GM21786 (cell line): ENCODE measurements around the gene BIN2.
"Not testable (repeated sequence)": the region's sequence is repeated elsewhere in the genome, so short reads cannot be mapped to it uniquely, and the experiment has no call there.

Experiments
- ATAC-seq: cut with Tn5 transposase; IDR thresholded peaks from one replicate; pipeline ENCODE4 v1.9.1; 2021; ENCODE audit not compliant: unreplicated experiment

Gene BIN2

GRCh38 chr12:51318057-51318806 lies 5.7 kb downstream of the BIN2 start:
- not testable (repeated sequence) for ATAC-seq

- ATAC-seq, result no peak
These were observed 12.6 kb downstream of the BIN2 start for GRCh38 chr12:51311389-51311788.

DNA sequence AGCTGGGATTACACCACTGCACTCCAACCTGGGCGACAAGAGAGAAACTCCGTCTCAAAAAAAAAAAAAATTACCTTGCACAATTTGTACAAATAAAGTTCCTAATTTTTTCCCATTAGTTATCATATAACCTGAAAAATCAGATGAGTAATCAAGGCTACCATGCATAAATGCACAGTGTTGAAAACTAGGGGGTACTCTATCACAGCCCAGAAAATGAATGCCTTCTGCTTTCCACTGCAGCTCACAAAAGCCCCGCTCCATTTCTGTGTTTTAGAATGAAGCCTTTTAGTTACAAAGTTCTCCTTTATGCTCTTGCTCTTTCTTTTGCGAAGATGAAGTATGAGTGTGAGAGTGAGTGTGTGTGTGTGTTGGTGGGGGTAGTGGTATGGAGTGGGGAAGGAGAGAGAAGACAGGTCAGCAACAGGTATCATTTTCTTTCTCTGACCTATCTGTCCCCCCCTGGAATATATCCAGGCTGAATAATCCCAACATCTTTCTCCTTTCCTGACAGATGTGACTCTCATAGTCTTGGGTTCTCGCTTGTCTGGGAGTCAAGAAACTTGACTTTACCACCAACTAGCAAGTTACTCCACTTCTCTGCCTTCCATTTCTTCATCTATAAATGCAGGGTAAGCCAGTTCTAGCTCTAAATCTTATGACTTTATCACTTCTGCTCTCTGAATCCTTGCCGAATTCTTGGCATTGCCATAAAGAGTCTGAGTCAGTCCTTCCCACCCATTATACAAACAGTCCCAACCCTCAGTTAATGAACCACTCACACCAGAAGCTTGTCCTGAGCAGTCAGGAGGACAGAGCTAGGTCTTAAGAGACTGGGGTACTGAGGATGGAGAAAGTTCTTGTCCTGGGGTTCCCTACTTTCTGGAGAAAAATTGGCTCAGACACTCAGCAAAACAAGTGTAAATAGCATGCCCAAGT lies 16.1 kb downstream of the BIN2 start:
- no peak for ATAC-seq

GRCh38 chr12:51306507-51306906 lies 17.5 kb downstream of the BIN2 start:
- no peak for ATAC-seq

DNA sequence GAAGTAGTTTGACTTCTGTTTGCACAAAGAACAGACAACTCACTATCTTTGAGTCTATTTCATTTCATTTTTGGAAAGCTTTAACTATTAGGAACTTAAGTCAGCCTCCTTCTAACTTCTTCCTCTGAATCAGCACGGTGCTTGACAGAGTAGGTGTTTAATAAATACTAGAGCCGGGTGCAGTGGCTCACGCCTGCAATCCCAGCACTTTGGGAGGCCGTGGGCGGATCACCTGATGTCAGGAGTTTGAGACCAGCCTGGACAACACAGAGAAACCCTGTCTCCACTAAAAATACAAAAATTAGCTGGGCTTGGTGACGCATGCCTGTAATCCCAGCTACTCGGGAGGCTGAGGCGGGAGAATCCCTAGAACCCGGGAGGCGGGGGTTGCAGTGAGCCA lies 23.2 kb downstream of the BIN2 start:
- not testable (repeated sequence) for ATAC-seq

DNA sequence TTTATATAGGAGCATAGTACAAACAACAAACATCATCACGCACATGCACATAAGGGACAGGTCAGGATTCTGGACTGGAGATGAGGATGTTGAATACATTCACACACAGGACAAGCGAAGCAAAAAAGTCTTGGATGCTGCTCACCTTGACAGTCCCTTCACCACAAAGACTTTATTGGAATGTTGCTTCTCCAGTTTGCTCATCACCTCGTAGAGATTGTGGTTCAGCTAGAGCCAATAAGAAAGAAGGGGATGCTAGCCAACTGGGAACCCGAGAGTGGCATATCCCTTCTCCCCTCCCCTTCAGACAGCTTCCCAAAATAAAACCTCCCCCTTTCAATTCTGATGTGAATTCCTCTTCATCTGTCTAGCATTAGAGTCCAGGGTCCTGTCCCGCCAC lies 28.3 kb downstream of the BIN2 start:
- no peak for ATAC-seq

DNA sequence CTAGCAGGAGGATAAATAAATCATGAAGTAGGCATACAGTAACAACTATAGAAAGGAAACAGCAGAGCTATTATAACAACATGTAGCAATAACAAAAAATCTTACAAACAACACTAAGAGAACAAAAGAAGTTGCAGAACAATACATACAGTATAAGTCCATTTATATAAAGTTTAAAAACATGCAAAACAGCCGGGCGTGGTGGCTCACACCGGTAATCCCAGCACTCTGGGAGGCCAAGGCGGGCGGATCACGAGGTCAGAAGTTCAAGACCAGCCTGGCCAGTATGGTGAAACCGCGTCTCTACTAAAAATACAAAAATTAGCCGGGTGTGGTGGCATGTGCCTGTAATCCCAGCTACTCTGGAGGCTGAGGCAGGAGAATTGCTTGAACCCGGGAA lies 29.9 kb downstream of the BIN2 start:
- not testable (repeated sequence) for ATAC-seq

GRCh38 chr12:51293696-51294095 lies 30.3 kb downstream of the BIN2 start:
- ATAC-seq, result no peak

DNA sequence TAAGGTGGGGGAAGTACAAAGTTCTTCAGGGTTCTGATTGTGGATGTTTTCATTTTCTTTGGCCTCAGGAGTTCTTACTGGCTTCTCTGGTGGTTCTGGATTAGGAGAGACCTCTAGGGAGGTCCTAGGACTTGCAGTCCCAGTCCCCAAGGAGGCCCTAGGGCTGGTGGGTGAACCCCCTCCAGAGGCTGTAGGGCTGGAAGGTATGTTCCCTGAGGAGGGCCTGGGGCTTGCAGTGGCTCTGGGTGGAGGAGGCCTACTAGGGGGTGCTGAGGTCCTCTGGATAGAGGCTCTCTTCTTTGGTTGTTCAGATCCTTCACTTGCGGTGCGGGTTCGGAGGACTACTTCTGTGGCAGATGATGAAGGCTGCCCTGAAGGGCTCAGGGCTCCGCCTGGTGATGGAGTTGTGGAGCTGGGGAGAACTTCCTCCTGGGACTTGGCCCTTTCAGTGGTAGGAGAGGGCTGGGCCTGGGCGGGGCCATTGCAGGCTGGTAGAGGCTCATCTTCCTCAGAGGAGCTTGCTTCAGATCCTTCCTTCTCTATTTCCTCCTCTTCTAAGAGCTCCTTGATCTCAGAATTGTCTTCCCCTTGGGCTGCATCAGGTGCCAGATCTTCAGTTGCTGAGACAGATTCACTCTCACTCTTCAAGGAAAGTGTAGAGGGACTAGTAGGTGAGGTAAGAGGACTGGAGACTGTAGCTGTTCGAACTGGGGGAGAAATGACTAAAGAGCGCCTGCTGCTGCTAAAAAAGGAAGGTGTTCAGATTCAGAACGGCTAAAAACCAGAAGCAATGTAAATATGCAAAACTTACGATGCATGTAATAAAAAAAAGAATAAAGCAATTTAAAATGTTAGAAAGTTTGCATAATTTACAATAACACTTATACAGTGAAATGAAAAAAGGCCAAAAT lies 32.1 kb downstream of the BIN2 start:
- not testable (repeated sequence) for ATAC-seq

- no peak for ATAC-seq
These were observed 38.1 kb downstream of the BIN2 start for GRCh38 chr12:51285843-51286242.

GRCh38 chr12:51281202-51281924 lies 42.6 kb downstream of the BIN2 start:
- ATAC-seq, result no peak

GRCh38 chr12:51275088-51275487 lies 48.9 kb downstream of the BIN2 start:
- no peak for ATAC-seq

DNA sequence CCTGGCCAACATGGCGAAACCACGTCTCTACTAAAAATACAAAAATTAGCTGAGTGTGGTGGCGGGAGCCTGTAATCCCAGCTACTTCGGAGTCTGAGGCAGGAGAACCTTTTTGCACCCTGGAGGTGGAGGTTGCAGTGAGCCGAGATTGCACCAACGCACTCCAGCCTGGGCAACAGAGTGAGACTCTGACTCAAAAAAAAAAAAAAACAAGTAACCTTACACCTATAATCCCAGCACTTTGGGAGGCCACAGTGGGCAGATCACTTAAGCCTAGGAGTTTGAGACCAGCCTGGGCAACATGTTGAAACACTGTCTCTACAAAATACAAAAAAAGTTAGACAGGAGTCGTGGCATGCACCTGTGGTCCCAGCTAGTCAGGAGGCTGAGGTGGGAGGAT lies 51.2 kb downstream of the BIN2 start:
- not testable (repeated sequence) for ATAC-seq

DNA sequence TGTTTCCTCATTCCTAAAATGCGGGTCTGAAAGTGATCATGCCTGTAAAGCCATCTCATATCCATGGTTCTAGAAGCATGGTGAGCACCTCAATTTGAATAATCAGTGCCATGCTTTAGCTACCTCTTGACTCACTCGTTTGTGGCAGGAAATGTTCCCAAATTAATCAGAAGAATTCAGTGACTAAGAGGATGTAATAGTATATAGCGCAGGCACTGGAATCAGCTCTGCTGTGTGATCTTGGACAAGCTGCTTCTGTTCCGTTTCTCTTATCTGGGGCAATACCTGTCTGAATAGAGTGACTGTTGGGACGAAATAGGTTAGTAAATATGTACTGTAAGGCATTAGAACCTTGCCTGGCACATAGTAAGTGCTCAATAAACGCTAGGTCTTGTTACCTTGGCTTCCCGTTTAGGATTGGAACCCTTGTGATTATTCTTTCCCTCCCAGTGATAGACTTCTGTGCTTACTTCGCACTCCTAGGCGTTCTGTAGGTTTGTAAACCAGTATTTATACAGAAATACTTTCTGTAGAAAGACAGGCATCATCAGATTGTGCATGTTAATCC lies 52.9 kb downstream of the BIN2 start:
- ATAC-seq, result no peak

DNA sequence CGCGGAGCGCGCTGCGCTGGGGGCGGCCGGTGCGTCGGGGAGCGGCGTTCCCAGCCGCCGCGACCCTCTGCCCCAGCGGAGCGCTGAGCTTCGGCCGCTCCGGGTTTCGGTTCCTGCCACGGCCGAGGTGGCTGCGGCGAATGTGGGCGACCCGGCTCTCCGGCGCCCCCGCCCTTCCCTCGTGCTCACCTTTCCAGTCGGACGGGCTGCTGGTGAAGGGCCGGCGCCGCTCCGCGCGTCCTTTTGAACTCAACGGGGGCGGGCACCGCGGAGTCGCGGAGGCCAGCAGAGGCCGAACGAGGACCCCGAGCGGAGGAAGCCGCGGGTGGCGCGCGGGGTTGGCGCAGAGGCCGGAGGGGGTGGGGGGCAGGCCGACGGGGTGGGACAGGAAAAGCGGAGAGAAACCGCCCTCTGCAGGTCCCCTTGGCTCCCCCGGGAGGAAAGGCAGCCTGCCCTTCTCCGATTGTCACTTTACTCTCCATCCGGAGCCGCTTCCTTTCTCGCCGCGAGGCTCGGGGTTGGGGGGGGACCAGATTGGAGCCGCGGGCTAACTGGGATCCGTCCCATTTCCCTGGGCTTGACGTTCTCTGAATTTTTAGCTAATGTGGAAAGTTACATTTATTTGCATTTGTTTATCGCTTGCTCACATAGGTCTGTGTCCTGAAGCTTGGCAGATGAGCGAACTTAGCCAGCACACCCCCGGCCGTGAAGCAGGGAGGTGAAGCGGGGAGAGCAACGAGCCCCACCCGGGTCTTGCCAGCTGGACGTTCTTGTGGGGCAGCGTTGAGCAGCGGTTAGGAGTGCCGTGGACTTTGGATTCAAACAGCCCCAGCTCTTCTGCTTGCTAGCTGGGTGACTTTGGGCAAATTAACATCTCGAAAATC lies 53.7 kb downstream of the BIN2 start, which contains the start of gene SMAGP:
TSS of gene SMAGP (minus strand) at position 349 of the 884 bp plus-strand sequence. CDS start 1,137 bp downstream, outside the sequence.
- peak; percentile 60 for ATAC-seq

DNA sequence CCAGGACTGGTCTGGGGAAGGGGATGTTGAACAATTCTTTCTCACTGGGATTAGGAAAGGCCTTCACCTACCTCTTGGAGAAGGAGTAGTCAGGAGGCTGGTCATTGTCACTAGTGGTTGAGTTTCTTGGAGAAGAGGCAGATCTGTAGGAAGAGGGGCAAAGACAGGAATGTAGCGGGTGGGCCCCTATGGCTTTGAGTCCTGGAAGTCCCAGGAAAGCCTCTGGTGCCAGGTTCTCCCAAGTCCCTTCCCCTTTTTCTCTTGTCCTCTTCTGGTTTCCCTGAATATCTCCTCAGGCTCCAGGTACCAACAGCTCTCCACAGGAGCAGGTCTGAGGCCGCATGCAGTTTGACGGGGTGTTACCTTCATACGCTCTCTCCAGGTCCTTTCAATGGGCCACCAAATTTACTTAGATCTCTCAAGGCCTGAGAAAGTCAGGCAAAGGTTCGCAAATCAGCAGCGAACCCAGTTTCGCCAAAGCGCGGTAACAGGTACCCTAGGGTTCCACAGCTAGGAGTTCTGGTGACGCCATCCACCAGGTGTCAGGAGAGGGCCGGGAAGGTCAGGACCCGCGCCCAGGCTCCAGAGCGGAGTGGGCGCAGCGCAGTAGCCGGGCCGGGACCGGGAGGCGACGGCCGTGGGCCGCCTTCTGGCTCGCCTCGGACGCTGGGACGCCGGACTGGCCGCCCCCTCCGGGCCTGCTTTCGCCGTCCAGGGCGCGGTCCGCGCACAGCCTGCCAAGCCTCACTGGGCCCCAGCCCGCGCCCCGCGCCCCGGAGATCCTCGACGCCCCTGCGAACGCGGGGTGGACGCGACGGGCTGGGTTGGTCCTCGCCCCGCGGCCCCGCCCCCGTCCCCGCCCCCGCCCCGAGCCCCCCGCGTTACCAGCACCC lies 54.6 kb downstream of the BIN2 start:
- peak; percentile 24 for ATAC-seq

GRCh38 chr12:51265024-51265423 lies 59.0 kb downstream of the BIN2 start:
- ATAC-seq, result no peak

GRCh38 chr12:51264297-51264696 lies 59.7 kb downstream of the BIN2 start:
- no peak for ATAC-seq
